Parathyroid adenoma (tissue), 2 donors: Measurements from ENCODE around the gene SLC35F3.

Source experiments
- H2AFZ ChIP-seq: fragments of 300-600 bp; sonication (generic); one replicate; pipeline ENCODE4 v1.7.0; 2017; ENCODE audit warnings: antibody characterized with exemption, mild to moderate bottlenecking
- H3K27ac ChIP-seq: fragments of 300-600 bp; sonication (generic); one replicate; pipeline ENCODE4 v1.7.0; 2017
- H3K27me3 ChIP-seq: fragments of 300-600 bp; sonication (generic); one replicate; pipeline ENCODE4 v1.7.0; 2017; ENCODE audit warnings: low read length; ENCODE audit not compliant: control insufficient read depth, insufficient read depth
- H3K36me3 ChIP-seq: fragments of 300-600 bp; sonication (generic); one replicate; pipeline ENCODE4 v1.7.0; 2017; ENCODE audit warnings: low read length; ENCODE audit not compliant: control insufficient read depth, insufficient read depth
- H3K4me1 ChIP-seq: fragments of 300-600 bp; sonication (generic); one replicate; pipeline ENCODE4 v1.7.0; 2017; ENCODE audit warnings: control low read depth
- H3K4me2 ChIP-seq: fragments of 300-600 bp; sonication (generic); one replicate; pipeline ENCODE4 v1.7.0; 2017; ENCODE audit warnings: low read length
- H3K4me3 ChIP-seq: fragments of 300-600 bp; sonication (generic); one replicate; pipeline ENCODE4 v1.7.0; 2017; ENCODE audit warnings: low read depth, low read length
- H3K79me2 ChIP-seq: fragments of 300-600 bp; sonication (generic); one replicate; pipeline ENCODE4 v1.7.0; 2017; ENCODE audit warnings: control low read depth
- H3K9ac ChIP-seq: fragments of 300-600 bp; sonication (generic); one replicate; pipeline ENCODE4 v1.7.0; 2017; ENCODE audit warnings: mild to moderate bottlenecking
- H3K9me3 ChIP-seq: fragments of 300-600 bp; sonication (generic); one replicate; pipeline ENCODE4 v1.7.0; 2017; ENCODE audit warnings: low read length; ENCODE audit not compliant: control insufficient read depth
- CTCF ChIP-seq: fragments of 300-600 bp; sonication (generic); IDR thresholded peaks from one replicate; pipeline ENCODE4 v1.7.0; 2017; ENCODE audit warnings: antibody characterized with exemption, mild to moderate bottlenecking
- donor health status: primary hyperparathyroidism.

SLC35F3 gene

GRCh38 chr1:233936422-233936821 lies 31.9 kb downstream of the SLC35F3 start:
- Histone ChIP-seq H3K27me3 (no peaks in the 10 kb centered on the region), H3K4me2 (no peak overlapping the region), H3K36me3 (no peaks in the 10 kb centered on the region), H2AFZ (no peak overlapping the region), H3K9ac (no peak overlapping the region), H3K27ac (no peak overlapping the region), H3K9me3 (no peaks in the 10 kb centered on the region), H3K79me2 (no peaks in the 10 kb centered on the region), H3K4me3 (no peak overlapping the region), H3K4me1 (no peaks in the 10 kb centered on the region)
- TF ChIP-seq CTCF: no peak

GRCh38 chr1:233936842-233937241 lies 32.4 kb downstream of the SLC35F3 start:
- H3K4me1 ChIP-seq: no peaks in the 10 kb centered on the region
- H2AFZ ChIP-seq: no peak overlapping the region
- H3K79me2 ChIP-seq: no peaks in the 10 kb centered on the region
- no peaks in the 10 kb centered on the region for H3K36me3 ChIP-seq
- H3K4me2 ChIP-seq: no peak overlapping the region
- no peak overlapping the region for H3K9ac ChIP-seq
- no peak overlapping the region for H3K4me3 ChIP-seq
- no peaks in the 10 kb centered on the region for H3K27me3 ChIP-seq
- no peak overlapping the region for H3K27ac ChIP-seq
- H3K9me3 ChIP-seq: no peaks in the 10 kb centered on the region
- no peak for TF ChIP-seq CTCF

GRCh38 chr1:233938476-233938875 lies 34.0 kb downstream of the SLC35F3 start:
- H3K4me1 ChIP-seq: no peaks in the 10 kb centered on the region
- H3K9ac ChIP-seq: no peak overlapping the region
- no peaks in the 10 kb centered on the region for H3K79me2 ChIP-seq
- H2AFZ ChIP-seq: no peak overlapping the region
- TF ChIP-seq CTCF: no peak
- no peak overlapping the region for H3K4me2 ChIP-seq
- no peak overlapping the region for H3K4me3 ChIP-seq
- no peaks in the 10 kb centered on the region for H3K36me3 ChIP-seq
- no peaks in the 10 kb centered on the region for H3K27me3 ChIP-seq
- H3K27ac ChIP-seq: no peak overlapping the region
- no peaks in the 10 kb centered on the region for H3K9me3 ChIP-seq

- Histone ChIP-seq H2AFZ (no peak overlapping the region), H3K4me3 (no peak overlapping the region), H3K4me1 (no peaks in the 10 kb centered on the region), H3K4me2 (no peak overlapping the region), H3K36me3 (no peaks in the 10 kb centered on the region), H3K9ac (no peak overlapping the region), H3K79me2 (no peaks in the 10 kb centered on the region), H3K9me3 (no peaks in the 10 kb centered on the region), H3K27ac (no peak overlapping the region), H3K27me3 (no peaks in the 10 kb centered on the region)
- no peak for TF ChIP-seq CTCF
These were observed 35.0 kb downstream of the SLC35F3 start for GRCh38 chr1:233939451-233939850.

- Histone ChIP-seq H3K79me2 (no peaks in the 10 kb centered on the region), H3K9me3 (no peaks in the 10 kb centered on the region), H3K36me3 (no peaks in the 10 kb centered on the region), H3K27ac (no peak overlapping the region), H3K9ac (no peak overlapping the region), H3K4me2 (no peak overlapping the region), H3K4me1 (no peaks in the 10 kb centered on the region), H2AFZ (no peak overlapping the region), H3K4me3 (no peak overlapping the region), H3K27me3 (no peaks in the 10 kb centered on the region)
- no peak for TF ChIP-seq CTCF
These were observed 36.4 kb downstream of the SLC35F3 start for GRCh38 chr1:233940908-233941307.
